A673 (cell line): ENCODE measurements around the gene HS6ST3. TPM values are rescaled to one million over a fixed set of nuclear protein-coding genes. Genes with fewer than 3 reads are reported as not detected.

Source experiments
- BruUV-seq: library from RNA; stranded (reverse); fragments of 400-500 nt; replicated peaks from 2 replicates; lab custom pipeline; 2021; lab: Mats Ljungman, UMichigan
- CTCF ChIA-PET: fragments of 300-600 bp; sonication (Branson Sonifier 250); formaldehyde crosslinking; loops from one replicate; lab custom pipeline; 2022; ENCODE audit warnings: antibody characterized with exemption; lab: Charles Lee
- POLR2A ChIA-PET: fragments of 300-600 bp; sonication (Branson Sonifier 250); formaldehyde crosslinking; loops from one replicate; lab custom pipeline; 2022; ENCODE audit warnings: antibody characterized with exemption; ENCODE audit not compliant: low non-redundant PET; lab: Charles Lee
- DNase-seq: peaks from one replicate; pipeline ENCODE4 v3.0.0-alpha.2; 2015; ENCODE audit warnings: low spot score
- H3K27ac ChIP-seq: fragments of 200-600 bp; sonication (generic); 2 replicates; pipeline ENCODE4 v1.5.1; 2016; ENCODE audit warnings: mixed run types, low read depth, mild to moderate bottlenecking, mixed read lengths, antibody characterized with exemption, low read length; ENCODE audit not compliant: poor library complexity, severe bottlenecking
- H3K27me3 ChIP-seq: fragments of 200-600 bp; sonication (generic); replicated peaks from 2 replicates; pipeline ENCODE4 v1.6.1; 2017; ENCODE audit warnings: mixed run types, low read depth, mild to moderate bottlenecking, mixed read lengths, antibody characterized with exemption, low read length; ENCODE audit not compliant: insufficient read depth, poor library complexity
- H3K36me3 ChIP-seq: fragments of 200-600 bp; sonication (generic); 2 replicates; pipeline ENCODE4 v1.6.1; 2016; ENCODE audit warnings: mixed run types, mild to moderate bottlenecking, mixed read lengths, antibody characterized with exemption, low read length; ENCODE audit not compliant: insufficient read depth, poor library complexity, severe bottlenecking
- H3K4me1 ChIP-seq: fragments of 200-600 bp; sonication (generic); 2 replicates; pipeline ENCODE4 v1.6.1; 2017; ENCODE audit warnings: mixed run types, mild to moderate bottlenecking, mixed read lengths, antibody characterized with exemption, low read length; ENCODE audit not compliant: insufficient read depth, poor library complexity, severe bottlenecking
- H3K4me3 ChIP-seq: fragments of 200-600 bp; sonication (generic); 2 replicates; pipeline ENCODE4 v1.5.1; 2016; ENCODE audit warnings: low read depth, mixed run types, mild to moderate bottlenecking, mixed read lengths, low read length; ENCODE audit not compliant: poor library complexity, severe bottlenecking
- H3K9me3 ChIP-seq: fragments of 200-600 bp; sonication (generic); 2 replicates; pipeline ENCODE4 v1.6.1; 2016; ENCODE audit warnings: mixed run types, low read depth, mild to moderate bottlenecking, mixed read lengths, antibody characterized with exemption, low read length; ENCODE audit not compliant: poor library complexity, severe bottlenecking
- EZH2 ChIP-seq: fragments of 200-600 bp; sonication (generic); IDR thresholded peaks from 2 replicates; pipeline ENCODE4 v1.6.1; 2017; ENCODE audit warnings: borderline replicate concordance, low read depth, mild to moderate bottlenecking, mixed read lengths, antibody characterized with exemption, low read length; ENCODE audit not compliant: poor library complexity, severe bottlenecking
- intact Hi-C: fragments of 100-400 bp; cut with micrococcal nuclease; formaldehyde crosslinking; loops from one replicate; pipeline ENCODE4 v1.10.0; 2022; ENCODE audit not compliant: unreplicated experiment
- total RNA-seq: library from RNA; stranded (reverse); gene quantifications from 2 replicates; pipeline ENCODE4 v1.2.3, GENCODE V29; 2021
- TF ChIP-seq, protein P1 (sequence below): fragments of 300-800, 200-600 bp; sonication (generic); conservative IDR thresholded peaks from 2 replicates; pipeline ENCODE4 v1.5.1; 2017; ENCODE audit warnings: low read depth, mild to moderate bottlenecking, antibody characterized with exemption, low read length, moderate library complexity, mixed read lengths

The HS6ST3 gene
- total RNA-seq, 1 experiment from 2014 or later = not detected

GRCh38 chr13:96314974-96315373 lies 225.1 kb downstream of the HS6ST3 start:
- H3K27me3 ChIP-seq = no peaks in the 10 kb centered on the region
- no peaks in the 10 kb centered on the region for H3K9me3 ChIP-seq
- H3K4me1 ChIP-seq = no peaks in the 10 kb centered on the region
- TF ChIP-seq, protein P1, sequence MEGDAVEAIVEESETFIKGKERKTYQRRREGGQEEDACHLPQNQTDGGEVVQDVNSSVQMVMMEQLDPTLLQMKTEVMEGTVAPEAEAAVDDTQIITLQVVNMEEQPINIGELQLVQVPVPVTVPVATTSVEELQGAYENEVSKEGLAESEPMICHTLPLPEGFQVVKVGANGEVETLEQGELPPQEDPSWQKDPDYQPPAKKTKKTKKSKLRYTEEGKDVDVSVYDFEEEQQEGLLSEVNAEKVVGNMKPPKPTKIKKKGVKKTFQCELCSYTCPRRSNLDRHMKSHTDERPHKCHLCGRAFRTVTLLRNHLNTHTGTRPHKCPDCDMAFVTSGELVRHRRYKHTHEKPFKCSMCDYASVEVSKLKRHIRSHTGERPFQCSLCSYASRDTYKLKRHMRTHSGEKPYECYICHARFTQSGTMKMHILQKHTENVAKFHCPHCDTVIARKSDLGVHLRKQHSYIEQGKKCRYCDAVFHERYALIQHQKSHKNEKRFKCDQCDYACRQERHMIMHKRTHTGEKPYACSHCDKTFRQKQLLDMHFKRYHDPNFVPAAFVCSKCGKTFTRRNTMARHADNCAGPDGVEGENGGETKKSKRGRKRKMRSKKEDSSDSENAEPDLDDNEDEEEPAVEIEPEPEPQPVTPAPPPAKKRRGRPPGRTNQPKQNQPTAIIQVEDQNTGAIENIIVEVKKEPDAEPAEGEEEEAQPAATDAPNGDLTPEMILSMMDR = no peak
- no peak for TF ChIP-seq EZH2
- DNase-seq = no peak
- no peak overlapping the region for H3K27ac ChIP-seq
- ChIA-PET POLR2A (no interaction called here), CTCF (no interaction called here)
- H3K4me3 ChIP-seq = no peak overlapping the region
- no peaks in the 10 kb centered on the region for H3K36me3 ChIP-seq
- intact Hi-C loops = no loop called here
- BruUV-seq = no TSS peak

DNA sequence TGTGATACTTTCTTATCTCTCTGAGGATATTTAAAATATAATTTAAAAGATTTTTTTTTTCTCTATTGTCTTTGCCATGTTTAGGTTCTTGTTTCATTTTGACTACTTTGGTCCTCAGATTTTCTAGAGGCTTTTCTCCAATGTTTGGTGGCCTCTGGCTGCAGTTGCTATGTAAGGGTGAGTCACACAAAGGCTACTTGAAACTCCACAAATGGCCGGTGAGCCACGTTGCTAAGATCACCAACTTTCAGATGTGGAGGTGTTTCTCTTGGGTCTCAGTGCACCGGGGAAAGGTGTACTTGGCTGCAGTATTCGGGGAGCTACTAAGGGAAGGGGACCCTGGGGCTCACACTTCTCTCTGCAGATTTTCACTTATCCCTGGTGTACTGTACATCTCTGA lies 248.1 kb downstream of the HS6ST3 start:
- TF ChIP-seq EZH2 = no peak
- TF ChIP-seq, protein P1 = no peak
- H3K4me1 ChIP-seq = no peaks in the 10 kb centered on the region
- H3K36me3 ChIP-seq = no peaks in the 10 kb centered on the region
- H3K9me3 ChIP-seq = no peaks in the 10 kb centered on the region
- no peak overlapping the region for H3K4me3 ChIP-seq
- no peak for DNase-seq
- BruUV-seq = no TSS peak
- intact Hi-C loops = no loop called here
- H3K27me3 ChIP-seq = no peaks in the 10 kb centered on the region
- H3K27ac ChIP-seq = no peak overlapping the region
- CTCF ChIA-PET = no interaction called here
- POLR2A ChIA-PET = no interaction called here

GRCh38 chr13:96342286-96342685 lies 252.4 kb downstream of the HS6ST3 start:
- intact Hi-C loops = no loop called here
- Histone ChIP-seq H3K4me3 (no peak overlapping the region), H3K4me1 (no peaks in the 10 kb centered on the region), H3K27ac (no peak overlapping the region), H3K9me3 (no peaks in the 10 kb centered on the region), H3K36me3 (no peaks in the 10 kb centered on the region), H3K27me3 (no peaks in the 10 kb centered on the region)
- no TSS peak for BruUV-seq
- CTCF ChIA-PET = no interaction called here
- DNase-seq = no peak
- POLR2A ChIA-PET = no interaction called here
- no peak for TF ChIP-seq EZH2
- TF ChIP-seq, protein P1 = no peak
